Stimulated activated CD8-positive, alpha-beta memory T cell treated with anti-CD3 and anti-CD28 coated beads, Interleukin-7, amount 100 ng/mL, for 4 hours (primary cell): ENCODE measurements around the gene NR3C2.

Experiments
- DNase-seq, 2 donors: peaks; one replicate each; pipeline ENCODE4 v3.0.0-alpha.2; 2020; ENCODE audit warnings: low read depth in 2 of 2

The NR3C2 gene

GRCh38 chr4:148435654-148436406, 6.4 kb downstream of the NR3C2 start:
- DNase-seq, result no peak

DNA sequence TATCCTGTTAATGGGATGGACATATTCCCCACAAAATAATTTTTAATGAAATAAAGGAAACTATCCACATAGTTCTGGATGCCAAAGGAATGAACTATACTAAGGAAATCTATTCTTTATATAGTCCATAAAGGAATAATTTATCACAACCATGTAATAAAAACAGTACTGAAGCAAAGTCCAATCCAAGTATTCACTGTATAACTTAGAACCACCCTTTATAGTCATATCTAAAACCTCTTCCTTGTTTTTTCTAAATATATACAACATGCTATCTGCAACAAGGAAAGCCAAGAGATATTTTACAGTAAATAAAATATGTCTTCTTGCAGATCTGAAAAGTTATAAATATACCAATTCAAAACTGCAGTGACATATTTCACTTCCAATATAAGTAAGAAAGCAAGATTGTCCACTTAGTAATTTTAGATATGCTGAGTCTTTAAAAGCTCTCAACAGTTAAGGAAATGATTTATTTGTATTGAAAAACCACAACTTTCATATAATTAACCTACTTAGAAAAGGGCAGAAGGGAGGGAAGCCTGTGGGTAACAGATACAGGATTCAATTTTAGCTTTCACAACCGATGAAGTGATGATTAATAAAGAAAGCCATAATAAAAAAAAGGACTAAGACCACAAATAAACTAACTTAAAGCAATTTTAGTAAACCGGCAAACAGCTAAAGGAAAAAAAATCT, 8.0 kb downstream of the NR3C2 start:
- DNase-seq, result no peak

- DNase-seq, result no peak
Observed at GRCh38 chr4:148431401-148431800, 10.8 kb downstream of the NR3C2 start.

DNA sequence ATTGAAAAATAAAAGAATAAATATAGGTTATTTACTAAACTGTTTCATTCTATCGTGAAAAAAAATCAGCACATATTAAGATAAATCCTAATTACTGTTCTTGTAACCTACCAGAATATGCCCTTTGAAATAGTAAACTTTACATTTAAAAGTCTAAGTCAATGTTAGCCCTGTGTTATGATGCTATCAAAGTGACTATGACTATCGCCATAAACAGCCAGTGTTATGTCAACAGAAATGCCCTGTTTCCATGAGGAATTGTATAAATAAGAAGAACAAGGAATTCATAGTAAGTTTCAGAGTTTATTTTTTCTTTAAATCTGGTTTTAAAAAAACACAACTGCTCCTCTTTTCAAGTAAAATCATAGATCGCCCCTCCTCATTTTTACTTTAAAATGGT, 11.4 kb downstream of the NR3C2 start:
- DNase-seq, result no peak

DNA sequence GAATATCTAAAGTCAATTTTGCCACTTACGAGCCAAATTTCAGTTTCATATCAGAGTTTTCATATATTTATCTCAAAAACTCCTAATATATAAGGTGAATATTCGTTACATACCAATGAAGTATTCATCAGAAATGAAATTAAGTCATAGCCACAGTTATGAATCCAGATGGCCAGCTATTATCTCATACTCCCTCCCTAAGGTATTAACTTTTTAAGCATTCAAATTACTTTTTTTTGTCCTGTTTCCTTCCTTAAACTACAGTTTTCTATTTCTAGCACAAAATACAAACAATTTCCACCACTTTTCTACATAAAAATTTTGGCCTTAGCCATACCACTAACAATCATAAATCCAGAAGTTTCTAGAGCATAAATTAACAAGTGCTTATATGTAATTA, 13.0 kb downstream of the NR3C2 start:
- no peak for DNase-seq

DNA sequence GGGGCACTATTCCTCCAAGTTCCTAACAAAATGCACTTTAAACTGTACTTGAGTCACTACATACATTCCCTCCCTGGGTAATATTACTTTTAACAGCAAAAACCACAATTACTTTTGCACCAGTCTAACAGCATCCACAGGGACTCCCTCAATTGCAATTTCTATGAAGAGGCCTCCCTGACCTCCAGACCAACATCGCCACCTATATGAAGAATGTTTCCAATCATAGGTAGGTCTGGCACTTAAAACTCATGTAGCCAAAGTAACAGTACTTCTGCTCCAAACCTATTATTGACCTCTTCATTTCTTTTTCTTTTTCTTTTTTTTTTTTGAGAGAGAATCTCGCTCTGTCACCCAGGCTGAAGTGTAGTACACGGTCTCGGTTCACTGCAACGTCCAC, 15.6 kb downstream of the NR3C2 start:
- DNase-seq, result no peak

DNA sequence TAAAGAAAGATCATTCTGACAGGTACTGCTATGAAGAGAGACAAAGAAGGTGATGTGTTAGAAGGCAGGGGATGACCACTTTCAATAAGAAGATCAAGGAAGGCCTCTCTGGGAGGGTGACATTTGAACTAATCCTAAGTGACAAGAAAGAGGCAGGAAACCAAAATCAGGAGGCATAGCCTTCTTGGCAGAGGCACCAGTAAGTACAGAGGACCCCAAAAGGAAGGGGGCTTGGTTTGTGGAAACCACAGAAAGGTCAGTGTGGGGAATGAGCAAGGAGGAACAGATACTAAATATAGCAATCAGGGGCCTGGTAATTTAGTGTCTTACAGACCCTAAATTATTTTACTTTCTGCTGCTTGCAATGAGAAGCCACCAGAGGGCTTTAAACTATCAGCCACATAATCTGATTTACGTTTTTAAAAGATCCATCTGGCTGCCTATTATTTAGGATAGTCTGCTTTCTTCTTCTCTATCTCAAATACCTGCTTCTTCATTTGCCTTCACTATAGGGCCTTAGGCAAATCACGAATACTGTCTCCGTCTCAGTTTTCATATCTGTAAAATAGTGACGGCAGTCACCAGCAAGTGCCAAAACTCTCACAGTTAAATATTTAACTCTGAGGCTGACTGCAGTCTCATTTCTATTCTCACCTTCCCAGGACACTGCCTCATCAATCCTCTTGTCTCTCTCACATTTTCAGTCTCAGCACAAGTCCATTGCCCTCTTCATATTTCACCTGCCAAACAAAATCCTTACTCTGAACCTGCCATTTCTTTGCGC, 16.7 kb downstream of the NR3C2 start:
- no peak for DNase-seq

GRCh38 chr4:148420397-148420796, 21.8 kb downstream of the NR3C2 start:
- DNase-seq, result no peak

DNA sequence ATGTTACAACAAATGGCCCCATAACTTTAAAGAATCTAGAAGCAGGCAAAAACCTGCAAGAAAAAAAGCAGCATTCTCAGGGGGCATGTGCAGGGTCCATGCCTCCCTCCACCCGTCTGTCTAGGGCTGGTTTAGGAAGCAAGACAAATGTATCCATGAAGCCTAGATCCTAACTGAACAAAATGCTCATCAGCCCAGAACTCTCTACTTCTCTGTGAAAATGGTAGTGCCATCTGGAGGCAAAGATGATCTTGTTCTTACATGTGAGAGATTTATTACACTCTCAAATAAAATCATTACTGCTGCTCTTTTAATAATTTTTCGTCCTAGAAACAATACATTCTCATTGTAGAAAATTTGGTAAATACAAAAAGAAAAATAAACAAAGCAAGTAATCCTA, 26.7 kb downstream of the NR3C2 start:
- no peak for DNase-seq

GRCh38 chr4:148412460-148412994, 29.7 kb downstream of the NR3C2 start:
- no peak for DNase-seq

GRCh38 chr4:148405161-148405893, 36.9 kb downstream of the NR3C2 start:
- DNase-seq, result no peak

- DNase-seq, result no peak
Observed at GRCh38 chr4:148398988-148399387, 43.2 kb downstream of the NR3C2 start.

GRCh38 chr4:148397771-148398170, 44.4 kb downstream of the NR3C2 start:
- no peak for DNase-seq

- DNase-seq, result no peak
Observed at GRCh38 chr4:148396986-148397673, 45.1 kb downstream of the NR3C2 start.

- no peak for DNase-seq
Observed at GRCh38 chr4:148395771-148396170, 46.4 kb downstream of the NR3C2 start.

- no peak for DNase-seq
Observed at GRCh38 chr4:148391056-148391455, 51.2 kb downstream of the NR3C2 start.

DNA sequence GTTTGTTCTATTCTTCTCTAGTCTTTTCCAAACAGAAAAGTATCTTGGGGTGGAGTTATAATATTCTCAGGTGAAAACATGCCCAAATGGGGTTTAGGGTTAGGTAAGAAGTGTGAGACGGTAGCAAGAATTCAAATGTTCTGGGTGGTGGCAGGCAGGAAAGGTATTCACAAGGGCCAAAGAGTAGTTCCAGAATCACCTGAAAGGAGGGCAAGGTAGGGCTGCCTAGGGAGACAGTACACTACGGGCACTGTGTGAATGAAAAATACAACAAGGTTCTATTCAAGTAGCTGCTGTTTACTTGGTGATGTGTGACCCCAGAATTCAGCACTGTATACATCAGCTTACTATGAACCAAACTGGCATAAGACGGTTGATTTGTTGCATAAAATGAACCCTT, 51.9 kb downstream of the NR3C2 start:
- no peak for DNase-seq

- no peak for DNase-seq
Observed at GRCh38 chr4:148380291-148380690, 61.9 kb downstream of the NR3C2 start.

DNA sequence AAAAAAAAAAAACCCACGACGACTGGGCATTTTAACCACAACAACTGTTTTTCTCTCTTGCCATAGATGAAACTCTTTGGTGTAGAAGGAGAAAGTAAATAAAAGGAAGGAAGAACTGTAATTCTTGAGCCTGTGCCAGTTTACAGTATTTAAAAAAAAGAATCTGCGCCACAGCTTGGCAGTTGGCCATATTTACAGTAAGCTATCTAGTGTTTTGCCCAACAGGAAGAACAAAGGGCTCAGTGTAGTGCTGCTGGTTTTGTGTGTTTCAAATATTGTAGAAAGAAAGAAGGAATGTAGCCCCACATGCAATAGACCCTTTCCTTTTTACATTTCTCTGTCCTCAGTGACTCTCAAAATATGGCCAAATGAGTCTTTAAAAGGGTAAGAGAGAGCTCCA, 66.1 kb downstream of the NR3C2 start:
- DNase-seq, result no peak

DNA sequence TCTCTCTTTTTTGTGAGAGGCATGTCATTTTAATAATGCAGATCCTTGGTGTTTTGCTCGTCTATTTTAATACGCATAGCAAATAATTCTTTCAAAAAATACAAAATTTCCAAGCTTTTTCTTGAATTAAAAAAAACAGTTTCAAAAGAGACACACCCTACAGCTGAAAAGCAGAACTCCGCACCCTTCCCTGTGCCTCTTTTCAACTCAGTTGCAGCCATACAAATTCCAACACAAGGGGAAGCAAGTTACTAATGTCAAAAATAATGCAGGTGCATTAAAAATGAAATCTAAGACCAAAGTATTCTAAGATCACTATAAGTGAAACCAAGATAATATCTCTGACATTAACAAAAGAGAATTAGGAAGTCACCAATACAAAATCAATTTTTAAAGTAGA, 66.6 kb downstream of the NR3C2 start:
- no peak for DNase-seq

- no peak for DNase-seq
Observed at GRCh38 chr4:148373093-148373492, 69.1 kb downstream of the NR3C2 start.
